GM03348 (cell line): ENCODE results near the gene OGFR.
A peak's percentile ranks its signal among the peaks of the same experiment; 100 is the strongest.

Source experiments
- DNase-seq: peaks from one replicate; pipeline ENCODE4 v3.0.0; 2012; ENCODE audit warnings: low spot score

Gene OGFR, protein sequence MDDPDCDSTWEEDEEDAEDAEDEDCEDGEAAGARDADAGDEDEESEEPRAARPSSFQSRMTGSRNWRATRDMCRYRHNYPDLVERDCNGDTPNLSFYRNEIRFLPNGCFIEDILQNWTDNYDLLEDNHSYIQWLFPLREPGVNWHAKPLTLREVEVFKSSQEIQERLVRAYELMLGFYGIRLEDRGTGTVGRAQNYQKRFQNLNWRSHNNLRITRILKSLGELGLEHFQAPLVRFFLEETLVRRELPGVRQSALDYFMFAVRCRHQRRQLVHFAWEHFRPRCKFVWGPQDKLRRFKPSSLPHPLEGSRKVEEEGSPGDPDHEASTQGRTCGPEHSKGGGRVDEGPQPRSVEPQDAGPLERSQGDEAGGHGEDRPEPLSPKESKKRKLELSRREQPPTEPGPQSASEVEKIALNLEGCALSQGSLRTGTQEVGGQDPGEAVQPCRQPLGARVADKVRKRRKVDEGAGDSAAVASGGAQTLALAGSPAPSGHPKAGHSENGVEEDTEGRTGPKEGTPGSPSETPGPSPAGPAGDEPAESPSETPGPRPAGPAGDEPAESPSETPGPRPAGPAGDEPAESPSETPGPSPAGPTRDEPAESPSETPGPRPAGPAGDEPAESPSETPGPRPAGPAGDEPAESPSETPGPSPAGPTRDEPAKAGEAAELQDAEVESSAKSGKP

DNA sequence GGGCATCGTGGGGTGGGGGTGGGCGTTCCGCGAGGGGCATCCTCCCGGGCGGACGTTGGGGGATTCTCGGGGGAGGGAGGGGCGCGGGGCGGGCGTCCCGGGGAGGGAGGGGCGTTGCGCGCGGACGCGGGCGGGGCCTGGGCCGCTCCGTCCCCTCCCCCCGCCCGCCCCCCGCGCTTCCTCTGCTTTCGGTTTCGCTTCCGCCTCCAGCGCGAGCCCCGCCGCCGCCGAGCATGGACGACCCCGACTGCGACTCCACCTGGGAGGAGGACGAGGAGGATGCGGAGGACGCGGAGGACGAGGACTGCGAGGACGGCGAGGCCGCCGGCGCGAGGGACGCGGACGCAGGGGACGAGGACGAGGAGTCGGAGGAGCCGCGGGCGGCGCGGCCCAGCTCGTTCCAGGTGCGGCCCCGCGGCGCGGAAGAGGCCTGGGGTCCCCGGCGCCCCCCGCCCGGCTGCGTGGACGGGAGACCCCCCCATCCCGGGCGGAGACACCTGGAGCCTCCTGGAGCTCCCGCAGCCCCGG, at the start of gene OGFR:
Gene OGFR, plus strand, starts transcription at position 209 of the 528 bp plus-strand sequence. Its CDS starts 25 bp downstream, at position 234.
- peak; percentile 95 for DNase-seq

DNA sequence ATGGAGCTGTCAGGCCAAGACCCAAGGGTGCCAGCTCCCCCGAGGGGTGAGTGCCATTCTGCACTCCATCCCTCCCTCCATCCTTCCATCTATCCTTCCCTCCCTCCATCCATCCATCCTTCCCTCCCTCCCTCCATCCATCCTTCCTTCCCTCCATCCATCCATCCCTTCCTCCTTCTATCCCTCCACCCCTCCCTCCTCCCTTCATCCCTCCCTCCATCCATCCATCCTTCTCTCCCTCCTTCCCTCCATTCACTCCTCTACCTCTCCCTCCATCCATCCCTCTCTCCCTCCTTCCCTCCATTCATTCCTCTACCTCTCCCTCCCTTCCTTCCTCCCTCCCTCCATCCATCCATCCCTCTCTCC, 49.7 kb upstream of the OGFR start:
- no peak for DNase-seq

DNA sequence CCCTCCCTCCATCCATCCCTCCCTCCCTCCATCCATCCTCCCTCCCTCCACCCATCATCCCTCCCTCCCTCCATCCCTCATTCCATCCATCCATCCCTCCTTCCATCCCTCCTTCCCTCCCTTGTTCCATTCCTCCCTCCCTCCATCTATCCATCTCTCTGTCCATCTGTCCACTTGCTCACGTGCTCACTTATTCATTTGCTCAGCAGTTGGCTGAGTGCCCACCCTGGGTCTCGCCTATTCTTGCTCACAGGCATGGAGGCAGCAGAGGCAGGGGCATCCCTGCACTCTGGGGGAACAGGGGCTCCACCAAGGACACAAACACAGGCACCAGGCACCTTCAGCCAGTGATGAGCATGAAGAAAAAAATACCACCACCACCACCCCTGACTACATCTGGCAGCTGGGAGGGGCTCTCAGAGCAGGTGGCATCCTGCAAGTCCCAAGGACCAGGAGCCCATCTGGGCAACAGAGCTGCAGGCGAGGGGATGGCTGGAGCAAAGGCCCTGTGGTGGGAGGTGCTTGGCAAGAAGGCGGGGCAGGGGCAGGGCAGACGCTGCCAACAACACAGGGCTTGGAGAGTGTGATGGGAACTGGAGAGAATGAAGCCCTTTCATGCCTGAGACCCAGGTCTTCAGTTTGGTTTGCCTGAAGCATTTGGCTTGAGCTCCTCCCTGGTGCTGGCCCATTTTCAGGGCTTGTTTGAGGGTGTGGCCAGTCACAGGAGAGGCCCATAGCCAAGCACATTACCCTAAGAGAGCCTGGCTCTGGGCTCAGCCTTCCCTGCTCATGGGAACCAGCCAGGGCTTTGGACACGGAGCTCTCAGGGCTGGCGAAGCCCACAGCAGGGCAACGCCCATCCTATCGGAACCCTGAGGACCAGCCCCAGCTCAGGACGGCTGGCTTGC, 48.6 kb upstream of the OGFR start:
- no peak for DNase-seq

DNA sequence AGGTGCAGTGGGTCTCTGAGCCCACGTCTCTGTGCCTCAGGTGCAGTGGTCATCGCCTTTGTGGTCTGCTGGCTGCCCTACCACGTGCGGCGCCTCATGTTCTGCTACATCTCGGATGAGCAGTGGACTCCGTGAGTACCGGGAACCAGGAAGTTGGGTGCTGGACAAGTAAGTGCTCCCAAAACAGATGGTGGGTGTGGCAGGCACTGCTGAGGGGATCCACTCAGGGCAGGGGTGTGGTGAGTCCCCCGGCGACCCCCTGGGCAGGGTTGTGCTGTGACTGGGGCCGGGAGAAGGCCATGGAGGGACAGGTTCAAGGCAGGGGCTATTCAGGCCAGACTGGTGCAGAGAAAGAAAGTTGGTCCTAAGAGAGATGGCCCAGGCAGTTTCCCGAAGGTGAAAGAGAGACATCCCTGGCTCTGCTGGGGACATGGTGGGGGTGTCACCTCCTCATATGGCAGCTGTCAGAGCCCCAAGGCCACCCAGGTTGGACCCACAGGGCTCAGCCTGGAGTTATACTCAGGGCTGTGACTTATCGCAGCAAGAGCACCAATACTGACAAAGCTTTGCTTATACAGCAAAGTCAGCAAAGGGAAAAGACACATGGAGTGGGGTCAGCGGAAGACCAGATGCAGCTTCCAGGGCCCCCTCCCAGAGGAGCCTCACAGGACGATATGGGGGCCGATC, 46.3 kb upstream of the OGFR start:
- no peak for DNase-seq

DNA sequence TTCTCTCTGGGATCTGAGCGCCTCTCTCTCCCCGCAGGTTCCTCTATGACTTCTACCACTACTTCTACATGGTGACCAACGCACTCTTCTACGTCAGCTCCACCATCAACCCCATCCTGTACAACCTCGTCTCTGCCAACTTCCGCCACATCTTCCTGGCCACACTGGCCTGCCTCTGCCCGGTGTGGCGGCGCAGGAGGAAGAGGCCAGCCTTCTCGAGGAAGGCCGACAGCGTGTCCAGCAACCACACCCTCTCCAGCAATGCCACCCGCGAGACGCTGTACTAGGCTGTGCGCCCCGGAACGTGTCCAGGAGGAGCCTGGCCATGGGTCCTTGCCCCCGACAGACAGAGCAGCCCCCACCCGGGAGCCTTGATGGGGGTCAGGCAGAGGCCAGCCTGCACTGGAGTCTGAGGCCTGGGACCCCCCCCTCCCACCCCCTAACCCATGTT, 44.6 kb upstream of the OGFR start:
- DNase-seq: no peak

DNA sequence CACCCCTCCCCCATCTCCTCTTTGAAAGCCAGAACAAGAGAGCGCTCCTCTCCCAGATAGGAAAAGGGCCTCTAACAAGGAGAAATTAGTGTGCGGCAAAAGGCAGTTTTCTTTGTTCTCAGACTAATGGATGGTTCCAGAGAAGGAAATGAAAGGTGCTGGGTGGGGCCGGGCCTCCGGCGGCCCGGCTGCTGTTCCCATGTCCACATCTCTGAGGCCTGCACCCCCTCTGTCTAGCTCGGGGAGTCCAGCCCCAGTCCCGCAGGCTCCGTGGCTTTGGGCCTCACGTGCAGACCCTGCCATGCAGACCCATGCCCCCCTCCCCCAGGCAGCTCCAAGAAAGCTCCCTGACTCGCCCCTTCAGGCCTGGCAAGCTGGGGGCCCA, 44.2 kb upstream of the OGFR start:
- DNase-seq: no peak

DNA sequence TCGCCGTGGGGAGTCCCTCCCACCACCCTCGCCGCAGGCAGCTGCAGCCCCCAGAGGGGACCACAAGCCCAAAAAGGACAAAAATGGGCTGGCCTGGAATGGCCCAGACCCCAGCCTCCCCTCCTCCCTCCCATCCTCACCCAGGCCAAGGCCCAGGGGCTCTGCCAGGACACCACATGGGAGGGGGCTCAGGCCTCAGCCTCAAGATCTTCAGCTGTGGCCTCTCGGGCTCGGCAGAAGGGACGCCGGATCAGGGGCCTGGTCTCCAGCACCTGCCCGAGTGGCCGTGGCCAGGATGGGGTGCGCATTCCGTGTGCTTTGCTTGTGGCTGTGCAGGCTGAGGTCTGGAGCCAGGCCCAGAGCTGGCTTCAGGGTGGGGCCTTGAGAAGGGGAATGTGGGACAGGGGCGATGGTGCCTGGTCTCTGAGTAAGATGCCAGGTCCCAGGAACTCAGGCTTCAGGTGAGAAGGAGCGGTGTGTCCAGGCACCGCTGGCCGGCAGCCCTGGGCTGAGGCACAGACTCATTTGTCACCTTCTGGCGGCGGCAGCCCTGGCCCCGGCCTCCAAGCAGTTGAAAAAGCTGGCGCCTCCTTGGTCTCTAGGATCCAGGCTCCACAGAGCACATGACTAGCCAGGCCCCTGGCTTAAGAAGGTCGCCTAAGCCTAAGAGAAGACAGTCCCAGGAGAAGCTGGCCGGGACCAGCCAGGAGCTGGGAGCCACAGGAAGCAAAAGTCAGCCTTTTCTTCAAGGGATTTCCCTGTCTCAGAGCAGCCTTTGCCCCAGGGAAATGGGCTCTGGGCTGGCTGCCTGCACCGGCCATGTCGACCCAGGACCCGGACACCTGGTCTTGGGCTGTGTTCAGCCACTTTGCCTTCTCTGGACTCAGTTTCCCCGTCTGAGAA, 43.5 kb upstream of the OGFR start:
- peak; percentile 37 for DNase-seq

DNA sequence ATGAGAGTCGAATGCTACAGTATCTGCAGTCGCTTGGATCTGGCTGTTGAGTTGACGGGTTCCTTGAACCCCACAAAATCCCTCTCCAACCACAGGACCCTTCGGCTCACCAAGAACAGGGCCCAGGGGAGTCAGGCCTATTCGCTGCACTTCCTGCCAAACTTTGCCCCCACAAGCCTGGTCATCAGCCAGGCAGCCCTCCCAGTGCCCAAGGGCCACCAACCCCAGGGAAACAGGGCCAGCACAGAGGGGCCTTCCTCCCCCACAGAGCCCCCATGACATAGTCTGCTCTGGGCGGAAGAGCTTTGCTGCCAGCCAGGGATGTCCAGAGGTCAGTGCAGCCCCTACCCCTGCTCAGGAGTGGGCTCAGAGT, 42.9 kb upstream of the OGFR start:
- no peak for DNase-seq

DNA sequence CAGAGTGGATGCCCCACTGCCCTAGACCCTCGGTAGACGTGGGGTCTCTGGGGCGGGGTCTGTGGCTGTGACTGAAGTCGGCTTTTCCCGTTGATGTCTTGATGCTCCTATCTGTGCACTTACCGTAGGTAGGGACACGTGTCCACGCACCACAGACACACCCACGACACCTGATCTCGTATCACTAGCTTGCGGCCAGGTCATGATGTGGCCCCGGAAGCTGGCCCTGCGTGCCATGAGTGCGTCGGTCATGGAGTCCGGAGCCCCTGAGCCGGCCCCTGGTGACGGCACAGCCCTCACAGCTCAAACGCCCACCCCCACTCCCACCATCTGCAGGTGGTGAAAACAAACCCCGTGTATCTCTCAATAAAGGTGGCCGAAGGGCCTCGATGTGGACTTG, 42.3 kb upstream of the OGFR start:
- no peak for DNase-seq

DNA sequence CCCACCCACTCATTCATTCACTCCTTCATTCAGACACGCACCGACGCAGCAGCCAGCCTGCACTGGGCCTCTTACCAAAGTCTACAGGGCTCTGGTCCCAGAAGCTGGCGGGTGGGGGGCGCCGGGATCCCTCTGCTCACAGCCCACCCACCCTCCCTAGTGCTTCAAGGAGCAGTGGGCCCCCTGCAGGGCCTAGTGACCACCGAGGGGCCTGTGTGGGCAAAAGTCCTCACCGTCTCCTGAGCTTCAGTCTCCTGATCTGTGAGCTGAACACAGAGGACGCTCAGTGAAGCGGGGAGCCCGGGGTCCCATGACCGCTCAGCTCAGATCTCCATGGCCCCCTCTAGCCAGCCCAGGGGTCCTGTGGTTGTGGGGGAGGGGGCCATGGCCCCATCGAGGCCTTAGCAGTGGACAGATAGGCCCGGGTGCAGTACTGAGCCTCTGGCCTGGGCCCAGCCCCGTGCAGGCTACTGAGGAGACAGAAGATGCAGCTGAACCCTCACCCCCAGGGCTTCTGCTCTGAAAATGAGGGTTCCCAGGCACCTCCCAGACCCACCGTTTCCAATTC, 41.8 kb upstream of the OGFR start:
- DNase-seq: no peak

DNA sequence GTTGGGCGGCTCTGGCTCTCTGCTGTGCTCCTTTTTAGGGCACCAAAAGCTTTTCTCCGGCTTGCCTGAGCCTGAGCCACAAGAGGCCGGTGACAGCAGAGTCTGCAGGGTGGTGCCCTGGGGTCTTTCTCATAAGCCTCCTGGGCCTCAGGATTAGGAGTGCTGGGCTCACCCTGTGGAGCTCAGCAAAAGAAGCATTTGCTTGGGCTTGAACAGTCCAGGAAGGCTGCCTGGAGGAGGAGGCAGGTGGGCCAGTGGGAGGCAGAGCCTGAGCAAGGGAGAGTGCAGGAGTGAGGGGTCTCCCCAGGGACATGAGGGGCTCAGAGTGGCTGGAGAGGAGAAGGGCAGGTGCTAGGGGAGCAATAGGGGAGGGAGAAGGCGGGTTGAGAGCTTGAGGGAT, 41.2 kb upstream of the OGFR start:
- no peak for DNase-seq

DNA sequence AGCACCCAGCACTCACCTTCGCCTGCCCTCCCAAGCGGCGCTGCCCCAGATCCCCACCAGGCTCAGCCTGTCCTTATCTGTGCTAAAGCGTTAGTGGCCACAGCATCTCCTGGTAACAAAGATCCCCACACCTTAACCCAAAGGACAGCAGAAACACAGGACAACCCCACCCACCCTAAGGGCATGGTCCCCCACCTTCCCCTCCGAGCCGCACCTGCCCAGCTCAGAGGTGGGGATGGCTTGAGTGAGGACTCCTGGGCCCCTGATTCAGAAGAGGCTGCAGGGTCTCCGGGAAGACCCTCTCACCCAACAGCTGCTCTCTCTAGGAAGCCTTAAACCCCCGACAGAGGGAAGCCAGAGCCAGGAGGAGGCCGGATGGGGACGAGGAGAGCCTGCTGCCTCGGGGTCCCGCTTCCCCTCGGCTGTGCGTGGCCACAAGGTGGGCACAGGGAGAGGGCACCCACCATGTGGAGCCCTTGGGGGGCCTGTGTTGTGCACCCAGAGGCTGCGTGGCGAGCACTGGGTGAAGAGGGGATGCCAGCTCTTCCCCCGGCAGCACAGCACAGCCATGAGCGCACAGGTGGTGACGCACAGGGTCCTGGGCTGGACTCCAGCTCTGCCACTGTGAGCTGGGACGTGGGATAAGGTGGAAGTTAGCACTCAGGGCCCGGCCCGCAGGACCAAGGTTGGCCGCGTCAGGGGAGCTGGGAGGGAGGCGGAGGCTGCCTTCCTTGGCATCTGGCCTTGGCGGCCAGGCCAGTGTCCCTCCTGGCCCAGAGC, 40.3 kb upstream of the OGFR start:
- DNase-seq: no peak

DNA sequence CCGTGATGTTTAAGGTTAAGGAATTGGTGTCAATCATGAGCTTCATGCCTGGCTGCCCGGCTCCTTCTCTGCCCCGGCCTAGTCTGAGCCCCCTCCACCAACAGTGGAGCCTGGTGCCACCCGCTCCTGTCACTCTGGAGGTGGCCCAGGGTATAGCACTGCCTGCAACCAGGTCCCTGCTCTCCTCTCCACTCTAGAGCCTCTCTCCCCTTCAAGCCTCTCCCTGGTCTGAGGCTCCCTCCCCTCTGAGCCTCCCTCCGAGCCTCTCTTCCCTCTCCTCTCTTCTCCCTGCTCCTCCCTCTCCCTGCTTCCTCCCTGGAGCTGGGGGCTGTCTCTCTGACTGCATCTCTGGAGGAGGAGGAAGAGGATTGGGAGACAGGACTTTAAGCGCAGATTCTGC, 39.6 kb upstream of the OGFR start:
- no peak for DNase-seq

DNA sequence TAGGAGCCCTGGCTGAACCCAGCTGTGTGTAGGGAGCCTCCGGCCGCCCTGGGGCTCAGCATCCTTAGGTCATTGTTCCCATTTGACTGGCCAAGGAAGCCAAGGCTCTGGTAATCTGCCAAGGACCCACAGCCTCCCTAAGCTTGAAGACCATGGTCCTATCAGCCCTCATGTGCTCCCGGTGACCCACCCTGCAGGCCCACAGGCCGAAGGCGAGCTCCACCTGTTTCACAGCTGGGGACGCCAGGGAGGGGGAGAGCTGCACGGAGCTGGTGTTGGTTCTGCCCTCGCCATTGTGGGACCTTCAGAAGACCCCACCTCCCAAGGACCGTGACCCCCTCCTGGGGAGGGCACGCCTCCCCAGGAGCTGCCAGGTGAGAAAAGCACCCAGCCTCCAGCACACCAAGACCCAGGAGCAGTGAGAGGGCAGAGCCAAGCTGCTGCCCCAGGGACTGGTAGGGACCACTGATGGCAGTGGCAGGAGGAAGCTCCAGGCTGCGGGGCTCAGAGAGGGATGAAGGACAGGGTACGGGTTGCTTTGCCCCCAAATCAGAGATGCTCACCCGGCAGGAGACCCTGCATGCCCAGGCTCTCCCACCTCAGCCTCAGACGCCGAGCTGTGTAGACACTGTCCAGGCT, 39.1 kb upstream of the OGFR start:
- DNase-seq: no peak

DNA sequence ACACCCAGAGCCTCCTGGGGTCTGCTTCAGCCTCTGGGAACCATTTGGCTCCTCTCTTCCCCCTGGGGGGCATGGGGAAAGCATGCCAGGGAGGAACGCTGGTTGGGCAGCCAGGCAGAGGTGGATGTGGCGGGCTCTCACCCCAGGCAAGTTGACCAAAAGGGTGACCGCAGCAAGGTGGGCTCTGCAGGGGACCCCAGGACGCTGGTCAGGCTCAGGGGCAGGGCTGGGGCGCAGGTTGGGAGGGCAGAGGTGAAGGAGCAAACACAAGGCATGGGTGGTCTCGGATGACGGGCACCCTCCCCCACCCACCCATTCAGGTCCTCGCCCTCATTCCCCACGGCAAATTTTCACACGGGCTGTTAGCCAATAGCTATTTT, 38.6 kb upstream of the OGFR start:
- DNase-seq: no peak

DNA sequence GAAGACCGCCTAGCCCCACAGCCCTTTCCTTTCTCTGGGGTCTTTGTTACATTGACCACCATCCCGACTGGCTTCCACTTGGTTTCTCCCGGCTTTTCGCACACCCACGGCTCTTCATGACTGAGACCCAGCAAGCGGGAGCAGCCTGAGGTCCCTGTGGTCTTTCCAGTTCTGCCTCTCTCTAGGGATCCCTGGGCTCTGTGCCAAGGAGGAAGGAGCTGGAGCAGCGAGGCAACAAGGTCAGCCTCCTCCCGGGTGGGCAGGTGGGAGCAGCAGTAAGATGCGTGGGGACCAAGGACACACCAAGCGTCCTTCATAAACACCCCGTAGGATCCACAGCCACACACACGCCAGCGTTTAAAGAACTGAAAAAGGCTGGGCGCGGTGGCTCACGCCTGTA, 37.9 kb upstream of the OGFR start:
- DNase-seq: no peak

DNA sequence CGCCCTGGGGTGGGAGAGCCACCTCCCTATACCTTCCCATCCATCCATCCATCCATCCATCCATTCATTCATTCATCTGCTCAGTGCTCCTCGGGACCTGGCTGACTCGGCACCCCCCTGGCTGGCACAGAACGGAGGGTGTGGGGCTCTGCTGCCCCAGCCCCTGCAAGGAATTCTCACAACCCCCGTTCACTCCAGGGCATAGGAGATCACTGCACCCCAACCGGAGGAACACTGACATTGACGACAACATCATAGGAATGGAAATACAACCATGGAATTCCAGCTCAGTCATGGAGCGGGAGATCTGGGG, 36.4 kb upstream of the OGFR start:
- no peak for DNase-seq

DNA sequence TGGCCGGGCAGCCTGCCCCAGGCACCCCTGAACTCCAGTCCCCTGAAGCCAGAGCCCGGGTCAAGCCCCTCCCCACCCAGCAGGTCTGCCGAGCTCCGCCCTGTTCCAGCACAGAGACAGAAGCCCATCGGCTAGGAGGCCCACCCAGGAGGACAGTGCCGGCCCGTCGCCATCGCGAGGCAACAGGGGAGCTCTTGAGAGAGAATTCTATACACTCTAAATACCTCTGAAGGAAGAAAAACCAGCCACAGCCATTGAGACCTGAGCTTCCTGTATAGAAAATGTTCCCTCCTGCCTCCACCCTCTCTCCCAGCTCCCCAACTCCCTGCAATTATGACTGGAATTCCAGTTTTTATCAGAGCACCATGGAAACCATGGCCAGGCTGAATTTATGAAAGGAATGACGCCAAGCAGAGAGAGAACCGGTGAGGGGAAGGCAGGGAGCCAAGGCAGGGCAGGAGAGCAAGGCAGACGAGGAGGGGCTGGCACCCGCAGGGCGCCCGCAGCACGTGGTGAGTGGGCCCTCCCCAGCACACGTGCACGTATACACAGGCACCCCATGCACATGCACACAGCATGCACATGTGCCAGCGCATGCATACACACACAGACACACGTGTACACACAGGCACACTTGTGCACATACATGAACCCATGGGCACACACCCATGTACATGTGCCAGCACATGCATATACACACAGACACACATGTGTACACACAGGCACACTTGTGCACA, 35.9 kb upstream of the OGFR start:
- peak; percentile 31 for DNase-seq
